M059J (cell line): ENCODE measurements around the gene ZFP57. TPM values are rescaled to one million over a fixed set of nuclear protein-coding genes. Genes with fewer than 3 reads are reported as not detected.

Experiments
- DNase-seq: peaks from one replicate; pipeline ENCODE4 v3.0.0-alpha.2; 2012; ENCODE audit warnings: low read depth
- total RNA-seq: library from RNA; depleted of rRNA; stranded (reverse); fragments of >200 nt; shearing (Covaris generic); gene quantifications from 2 replicates; pipeline ENCODE4 v1.2.3, GENCODE V29; 2014; rRNA removed

The ZFP57 gene
- 0.05 TPM in 1 of 2 replicates, not detected in the other for total RNA-seq

- no peak for DNase-seq
These were observed at the start of gene ZFP57 for GRCh38 chr6:29680904-29681303. Gene ZFP57, minus strand, starts transcription at chr6:29681152. Its CDS starts 4,149 bp downstream, at chr6:29677003.

- DNase-seq = no peak
These were observed 49.7 kb upstream of the ZFP57 start for GRCh38 chr6:29730575-29731126.

DNA sequence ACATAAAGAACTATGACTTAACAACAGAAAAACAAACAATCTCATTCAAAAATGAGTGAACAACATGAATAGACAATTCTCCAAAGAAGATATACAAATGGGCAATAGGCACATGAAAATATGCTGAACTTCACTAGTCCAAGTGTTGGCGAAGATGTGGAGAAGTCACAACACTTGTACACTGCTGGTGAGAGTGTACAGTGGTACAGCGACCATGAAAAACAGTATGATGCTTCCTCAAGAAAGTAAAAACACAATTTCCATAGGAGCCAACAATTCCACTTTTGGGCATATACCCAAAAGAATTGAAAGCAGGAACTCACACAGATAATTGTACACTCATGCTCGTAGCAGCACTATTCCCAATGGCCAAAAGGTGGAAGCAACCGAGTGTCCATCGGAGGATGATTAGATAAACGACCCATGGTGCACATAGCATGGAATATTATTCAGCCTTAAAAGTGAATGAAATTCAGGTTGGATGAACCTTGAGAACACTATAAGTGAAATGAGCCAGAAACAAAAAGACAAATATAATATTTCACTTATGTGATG lies 48.9 kb upstream of the ZFP57 start:
- no peak for DNase-seq

- DNase-seq = no peak
These were observed 47.9 kb upstream of the ZFP57 start for GRCh38 chr6:29728875-29729270.

- no peak for DNase-seq
These were observed 47.4 kb upstream of the ZFP57 start for GRCh38 chr6:29728173-29728874.

- DNase-seq = no peak
These were observed 46.7 kb upstream of the ZFP57 start for GRCh38 chr6:29727637-29728036.

DNA sequence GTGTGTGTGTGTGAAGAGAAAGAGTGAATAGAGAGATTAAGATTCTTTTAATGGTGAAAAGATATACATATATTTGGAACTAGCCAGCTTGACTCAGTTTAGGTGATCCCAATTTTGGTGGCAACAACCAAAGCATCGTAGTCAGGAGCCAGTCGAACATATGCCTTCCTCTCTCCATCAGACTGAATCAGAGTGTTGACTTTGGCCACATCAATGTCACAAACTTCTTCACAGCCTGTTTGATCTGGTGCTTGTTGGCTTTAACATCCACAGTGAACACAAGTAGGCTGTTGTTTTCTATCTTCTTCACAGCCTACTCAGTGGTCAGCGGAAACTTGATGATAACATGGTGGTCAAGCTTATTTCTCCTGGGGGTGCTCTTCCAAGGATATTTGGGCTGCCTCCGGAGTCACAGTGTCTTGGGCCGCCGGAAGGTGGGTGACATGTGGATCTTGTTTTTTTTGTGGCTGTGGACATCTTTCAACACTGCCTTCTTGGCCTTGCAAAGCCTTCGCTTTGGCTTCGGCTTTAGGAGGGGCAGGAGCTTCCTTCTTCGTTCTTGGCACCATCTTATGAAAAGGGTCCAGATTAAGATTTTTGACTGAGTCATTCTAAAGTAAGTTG lies 45.7 kb upstream of the ZFP57 start:
- no peak for DNase-seq

GRCh38 chr6:29726001-29726400 lies 45.0 kb upstream of the ZFP57 start:
- DNase-seq = no peak

DNA sequence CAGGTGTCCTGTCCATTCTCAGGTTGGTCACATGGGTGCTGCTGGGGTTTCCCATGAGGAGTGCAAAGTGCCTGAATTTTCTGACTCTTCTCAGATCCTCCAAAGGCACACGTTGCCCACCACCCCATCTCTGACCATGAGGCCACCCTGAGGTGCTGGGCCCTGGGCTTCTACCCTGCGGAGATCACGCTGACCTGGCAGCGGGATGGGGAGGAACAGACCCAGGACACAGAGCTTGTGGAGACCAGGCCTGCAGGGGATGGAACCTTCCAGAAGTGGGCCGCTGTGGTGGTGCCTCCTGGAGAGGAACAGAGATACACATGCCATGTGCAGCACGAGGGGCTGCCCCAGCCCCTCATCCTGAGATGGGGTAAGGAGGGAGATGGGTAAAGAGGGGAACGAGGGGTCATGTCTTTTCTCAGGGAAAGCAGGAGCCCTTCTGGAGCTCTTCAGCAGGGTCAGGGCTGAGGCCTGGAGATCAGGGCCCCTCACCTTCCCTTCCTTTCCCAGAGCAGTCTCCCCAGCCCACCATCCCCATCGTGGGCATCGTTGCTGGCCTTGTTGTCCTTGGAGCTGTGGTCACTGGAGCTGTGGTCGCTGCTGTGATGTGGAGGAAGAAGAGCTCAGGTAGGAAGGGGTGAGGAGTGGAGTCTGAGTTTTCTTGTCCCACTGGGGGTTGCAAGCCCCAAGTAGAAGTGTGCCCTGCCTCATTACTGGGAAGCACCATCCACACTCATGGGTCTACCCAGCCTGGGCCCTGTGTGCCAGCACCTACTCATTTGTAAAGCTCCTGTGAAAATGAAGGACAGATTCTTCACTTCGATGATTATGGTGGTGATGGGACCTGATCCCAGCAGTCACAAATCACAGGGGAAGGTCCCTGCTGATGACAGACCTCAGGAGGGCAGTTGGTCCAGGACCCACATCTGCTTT lies 44.3 kb upstream of the ZFP57 start:
- no peak for DNase-seq

DNA sequence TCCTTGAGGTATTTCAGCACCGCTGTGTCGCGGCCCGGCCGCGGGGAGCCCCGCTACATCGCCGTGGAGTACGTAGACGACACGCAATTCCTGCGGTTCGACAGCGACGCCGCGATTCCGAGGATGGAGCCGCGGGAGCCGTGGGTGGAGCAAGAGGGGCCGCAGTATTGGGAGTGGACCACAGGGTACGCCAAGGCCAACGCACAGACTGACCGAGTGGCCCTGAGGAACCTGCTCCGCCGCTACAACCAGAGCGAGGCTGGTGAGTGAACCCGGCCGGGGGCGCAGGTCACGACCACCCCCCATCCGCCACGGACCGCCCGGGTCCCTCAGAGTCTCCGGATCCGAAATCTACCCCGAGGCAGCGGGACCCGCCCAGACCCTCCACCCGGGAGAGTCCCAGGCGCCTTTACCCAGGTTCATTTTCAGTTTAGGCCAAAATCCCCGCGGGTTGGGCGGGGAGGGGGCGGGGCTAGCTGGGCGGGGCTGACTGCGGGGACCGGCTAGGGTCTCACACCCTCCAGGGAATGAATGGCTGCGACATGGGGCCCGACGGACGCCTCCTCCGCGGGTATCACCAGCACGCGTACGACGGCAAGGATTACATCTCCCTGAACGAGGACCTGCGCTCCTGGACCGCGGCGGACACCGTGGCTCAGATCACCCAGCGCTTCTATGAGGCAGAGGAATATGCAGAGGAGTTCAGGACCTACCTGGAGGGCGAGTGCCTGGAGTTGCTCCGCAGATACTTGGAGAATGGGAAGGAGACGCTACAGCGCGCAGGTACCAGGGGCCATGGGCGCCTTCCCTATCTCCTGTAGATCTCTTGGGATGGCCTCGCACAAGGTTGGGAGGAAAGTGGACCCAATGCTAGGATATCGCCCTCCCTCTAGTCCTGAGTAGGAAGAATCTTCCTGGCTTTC lies 43.0 kb upstream of the ZFP57 start:
- DNase-seq = peak; percentile 40

DNA sequence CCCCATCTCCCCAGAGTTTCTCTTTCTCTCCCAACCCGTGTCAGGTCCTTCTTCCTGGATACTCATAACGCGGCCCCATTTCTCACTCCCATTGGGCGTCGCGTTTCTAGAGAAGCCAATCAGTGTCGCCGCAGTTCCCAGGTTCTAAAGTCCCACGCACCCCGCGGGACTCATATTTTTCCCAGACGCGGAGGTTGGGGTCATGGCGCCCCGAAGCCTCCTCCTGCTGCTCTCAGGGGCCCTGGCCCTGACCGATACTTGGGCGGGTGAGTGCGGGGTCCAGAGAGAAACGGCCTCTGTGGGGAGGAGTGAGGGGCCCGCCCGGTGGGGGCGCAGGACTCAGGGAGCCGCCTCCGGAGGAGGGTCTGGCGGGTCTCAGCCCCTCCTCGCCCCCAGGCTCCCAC lies 42.3 kb upstream of the ZFP57 start, which contains the start of gene HLA-F:
Gene HLA-F (plus strand): TSS at position 173 of the 404 bp plus-strand sequence. CDS start 30 bp downstream, at position 203.
- peak; percentile 99 for DNase-seq

- no peak for DNase-seq
These were observed 39.9 kb upstream of the ZFP57 start for GRCh38 chr6:29720863-29721262.

DNA sequence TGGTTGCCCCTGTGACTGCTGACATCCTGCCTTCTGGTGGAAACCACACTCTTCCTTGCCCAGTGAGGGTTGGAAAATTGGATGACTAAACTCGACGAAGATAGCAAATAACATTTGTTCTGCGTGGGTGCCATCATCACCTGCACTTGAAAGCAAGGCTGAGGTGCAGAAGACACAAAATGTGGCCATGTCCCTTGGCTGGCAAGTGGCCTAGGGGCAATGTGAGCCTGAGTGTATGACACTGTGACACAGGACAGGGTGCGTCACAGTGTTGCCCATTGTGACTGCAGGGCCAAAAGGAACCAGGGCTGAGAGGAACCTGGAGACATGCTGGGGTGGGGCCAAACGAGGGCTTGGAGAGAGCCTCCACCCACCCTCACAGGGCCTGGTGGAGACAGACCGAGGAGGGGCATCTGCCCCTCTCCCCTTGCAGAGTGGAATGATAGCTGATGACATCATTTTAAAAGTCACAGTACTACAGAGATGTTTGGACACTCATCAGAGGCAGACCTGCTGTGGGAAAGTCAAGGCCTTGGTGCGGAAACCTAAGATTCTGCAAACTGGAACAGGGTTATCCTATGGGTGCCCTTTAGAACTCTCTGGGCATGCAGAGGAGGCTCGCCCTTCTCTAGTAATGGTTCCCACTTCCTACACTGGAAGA lies 29.5 kb upstream of the ZFP57 start:
- DNase-seq = no peak

GRCh38 chr6:29709188-29709587 lies 28.2 kb upstream of the ZFP57 start:
- DNase-seq = no peak

- no peak for DNase-seq
These were observed 27.7 kb upstream of the ZFP57 start for GRCh38 chr6:29708432-29709179.

DNA sequence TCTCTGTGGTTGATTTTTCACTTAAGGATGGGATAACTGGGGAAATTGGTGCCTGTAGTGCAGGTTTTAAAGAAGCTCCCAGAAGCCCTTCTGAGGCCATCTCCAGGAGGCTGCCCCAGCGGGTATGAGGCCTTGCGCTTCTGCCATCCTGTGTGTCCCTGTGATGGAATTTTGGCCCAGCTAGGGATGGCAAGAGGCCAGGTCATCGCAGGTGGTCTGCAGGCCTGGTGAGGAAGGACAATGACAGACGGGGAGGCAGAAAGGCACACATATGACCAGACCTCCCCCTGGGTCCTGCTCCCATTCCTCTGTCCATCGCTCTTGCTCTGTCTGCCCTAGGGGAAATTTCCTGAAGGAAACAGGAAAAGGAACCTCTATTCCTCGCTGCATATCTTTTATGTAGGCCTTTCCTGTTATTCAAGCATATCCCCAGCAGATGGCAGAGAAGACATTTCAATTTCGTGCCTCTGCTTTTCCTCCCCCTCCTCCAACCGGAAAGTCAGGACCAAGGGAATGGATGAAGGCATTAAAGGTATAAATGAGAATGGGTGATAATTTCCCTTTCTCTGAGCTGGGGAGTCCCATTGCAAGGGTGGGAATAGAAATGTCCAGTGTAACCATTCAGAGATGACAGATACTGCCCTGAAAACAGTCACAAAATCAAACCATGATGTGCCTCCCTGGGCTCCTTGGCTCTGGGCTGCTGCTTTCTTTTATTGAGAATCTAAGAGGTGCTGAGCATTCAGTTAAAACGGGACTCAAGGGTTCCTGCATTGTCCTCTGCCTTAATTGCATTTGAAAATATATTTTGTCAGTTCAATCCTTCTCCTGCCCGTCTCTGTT lies 24.7 kb upstream of the ZFP57 start:
- DNase-seq = peak; percentile 75

DNA sequence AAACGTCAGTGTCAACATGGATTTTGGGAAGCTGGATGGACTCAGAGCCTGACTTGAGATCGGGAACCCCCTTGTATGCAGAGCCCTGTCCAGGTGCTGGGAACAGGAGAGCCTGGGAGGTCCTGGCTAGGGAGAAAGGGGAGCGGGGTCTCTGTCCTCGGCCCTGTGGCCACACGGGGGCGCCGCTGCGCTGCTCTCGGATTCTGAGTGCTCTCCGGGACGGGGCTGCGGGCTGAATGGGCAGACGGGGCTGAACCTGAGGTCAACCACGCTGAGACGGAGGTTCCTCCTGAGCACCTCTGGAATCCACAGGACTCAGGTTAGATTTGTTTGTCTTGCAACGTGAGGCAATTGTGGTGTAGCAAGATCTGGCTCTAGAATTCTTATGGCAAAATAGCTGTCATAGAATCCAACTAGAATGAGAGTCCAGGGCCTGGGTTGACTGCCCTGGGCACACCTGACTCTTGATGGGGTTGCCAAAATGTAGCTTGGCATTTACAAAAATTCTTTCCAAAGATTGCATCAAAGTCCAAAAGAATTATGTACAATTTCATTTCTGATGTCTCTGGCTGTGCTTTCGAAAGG lies 21.7 kb upstream of the ZFP57 start:
- DNase-seq = peak; percentile 42
